Fibroblast of skin of right quadriceps (primary cell): ENCODE results near the gene PARN.
A peak's percentile ranks its signal among the peaks of the same experiment; 100 is the strongest.
"Not testable (repeated sequence)": the region's sequence is repeated elsewhere in the genome, so short reads cannot be mapped to it uniquely, and the experiment has no call there.

Source experiments
- DNase-seq: peaks from one replicate; pipeline ENCODE4 v3.0.0-alpha.2; 2013

The PARN gene

DNA sequence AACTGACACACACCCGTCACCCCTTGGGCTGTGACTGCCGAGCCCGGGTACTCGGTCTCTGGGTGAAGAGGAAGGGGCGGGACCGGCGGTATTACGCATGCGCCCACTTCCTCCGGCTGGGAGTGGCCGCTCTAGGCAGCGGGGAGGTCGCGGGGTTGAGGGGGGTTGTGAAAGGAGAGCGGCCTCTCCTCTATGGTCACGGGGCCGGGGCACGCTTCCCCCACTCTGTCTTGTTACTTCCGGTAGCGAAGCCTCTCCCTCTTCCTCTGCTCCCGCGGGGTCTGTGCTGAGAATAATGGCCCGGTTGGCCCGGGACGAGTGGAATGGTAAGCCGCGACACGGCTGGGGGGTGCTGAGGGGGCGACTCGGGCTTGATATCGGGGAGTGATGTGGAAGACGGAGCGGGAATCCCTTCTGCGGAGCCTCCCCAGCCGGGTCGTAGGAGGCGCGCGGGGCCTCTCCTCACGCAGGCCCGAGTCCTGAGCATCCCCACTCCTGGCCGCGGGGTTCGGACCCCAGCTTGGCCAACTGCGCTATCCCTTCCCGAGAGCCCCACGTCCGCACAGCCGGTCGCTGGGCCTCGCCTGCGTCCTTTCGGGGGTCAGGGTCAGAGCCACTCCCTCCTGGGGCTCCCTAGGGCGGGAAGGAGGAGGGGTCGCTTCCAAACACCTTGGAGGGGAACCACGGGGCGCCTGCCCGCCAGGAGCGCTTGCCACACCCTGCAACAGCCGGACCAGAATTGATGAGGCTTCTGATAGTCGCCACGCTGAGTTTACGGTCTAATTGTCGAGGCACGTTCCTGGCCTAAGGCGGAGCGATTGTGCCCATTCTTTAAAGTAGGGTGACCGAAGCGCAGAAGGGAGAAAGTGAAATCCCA, 2.9 kb upstream of the PARN start, which contains the start of gene BFAR:
Gene BFAR, plus strand, starts transcription at position 259 of the 877 bp plus-strand sequence. CDS start 11,396 bp downstream, outside the sequence.
- peak; percentile 97 for DNase-seq

DNA sequence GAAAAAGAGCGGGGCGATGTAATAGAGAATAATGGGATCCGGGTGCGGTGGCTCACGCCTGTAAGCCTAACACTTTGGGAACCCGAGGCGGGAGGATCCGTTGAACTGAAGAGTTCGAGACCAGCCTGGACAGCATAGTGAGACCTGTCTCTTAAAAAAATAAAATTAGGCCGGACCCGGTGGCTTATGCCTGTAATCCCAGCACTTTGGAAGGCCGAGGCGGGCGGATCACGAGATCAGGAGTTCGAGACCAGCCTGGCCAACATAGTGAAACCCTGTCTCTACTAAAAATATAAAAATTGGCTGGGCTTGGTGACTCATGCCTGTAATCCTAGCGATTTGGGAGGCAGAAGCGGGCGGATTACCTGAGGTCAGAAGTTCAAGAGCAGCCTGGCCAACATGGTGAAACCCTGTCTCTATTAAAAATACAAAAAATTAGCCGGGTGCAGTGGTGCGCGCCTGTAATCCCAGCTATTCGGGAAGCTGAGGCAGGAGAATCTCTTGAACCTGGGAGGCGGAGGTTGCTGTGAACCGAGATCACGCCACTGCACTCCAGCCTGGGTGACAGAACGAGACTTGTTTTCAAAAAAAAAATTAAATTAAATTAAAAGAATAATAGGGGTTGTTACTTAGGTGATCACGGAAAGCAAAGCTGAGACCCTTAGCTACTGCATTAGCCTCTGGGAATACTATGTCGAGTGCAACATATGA, 715 bp upstream of the PARN start:
- not testable (repeated sequence) for DNase-seq

DNA sequence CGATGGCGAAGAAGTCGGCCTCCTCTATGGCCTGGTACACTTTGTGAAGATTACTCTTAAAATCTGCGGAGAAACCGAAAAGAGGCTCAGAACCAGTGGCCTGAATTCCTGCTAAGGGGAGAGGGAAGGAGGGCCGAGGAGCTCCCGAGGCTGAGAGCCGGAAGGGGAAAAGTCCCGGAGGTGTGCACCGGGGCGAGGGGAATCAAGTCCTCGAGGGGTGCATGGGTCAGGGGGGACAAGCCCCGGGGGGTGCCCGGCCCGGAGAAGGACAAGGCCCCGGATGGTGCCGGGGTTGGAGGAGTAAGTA, 495 bp downstream of the PARN start:
- DNase-seq: no peak

DNA sequence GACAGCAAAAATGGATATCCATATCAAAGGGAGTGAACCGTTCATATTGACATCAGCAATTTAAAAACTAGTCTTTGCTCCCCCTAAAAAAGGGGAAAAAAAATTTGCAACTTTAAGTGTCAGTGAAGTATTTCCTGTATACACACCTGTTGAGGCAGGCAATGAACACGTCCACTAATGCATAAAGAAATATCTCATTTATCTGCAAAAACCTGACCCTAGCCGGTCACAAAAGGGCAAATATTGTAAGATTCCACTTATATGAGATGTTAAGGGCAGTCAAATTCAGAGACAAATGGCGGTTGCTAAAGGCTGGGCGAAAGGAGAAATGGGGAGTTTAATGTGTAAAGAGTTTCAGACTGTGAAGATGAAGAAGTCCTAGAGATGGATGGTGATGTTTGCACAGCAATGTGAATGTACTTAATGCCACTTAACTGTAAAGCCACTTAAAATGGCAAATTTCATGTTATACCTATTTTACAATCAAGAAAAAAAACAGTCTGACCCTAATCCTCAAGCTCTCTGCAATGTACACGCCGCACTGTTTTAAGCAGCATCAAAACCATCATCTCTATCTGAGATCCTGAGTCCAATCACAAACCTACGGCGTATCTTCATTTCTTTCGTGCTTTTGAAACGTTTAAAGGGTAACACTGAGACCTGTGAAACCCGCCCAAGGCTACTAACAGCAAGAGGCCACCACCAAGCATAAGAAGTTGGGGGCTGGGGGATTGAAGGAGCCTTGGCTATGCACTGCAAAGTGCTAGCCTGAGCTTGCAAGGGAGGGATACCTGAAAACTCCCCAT, 1.1 kb downstream of the PARN start:
- no peak for DNase-seq

DNA sequence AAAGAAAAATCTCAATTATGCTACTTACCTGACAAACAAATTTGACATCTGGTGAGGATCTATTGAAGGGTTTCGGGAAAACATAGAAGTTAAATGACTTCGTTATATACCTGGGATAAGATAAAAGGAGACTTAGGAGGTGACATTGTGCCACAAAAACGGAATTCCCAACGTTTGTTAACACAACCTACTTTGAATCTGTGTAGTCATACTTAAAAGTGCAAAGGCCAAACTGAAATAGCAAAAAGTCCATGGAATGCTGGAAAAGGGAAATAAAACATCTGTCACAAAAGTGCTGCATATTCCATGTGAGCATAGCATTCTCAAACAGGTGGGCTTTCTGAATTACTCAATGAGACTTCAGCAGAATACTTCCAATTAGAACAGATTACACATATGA, 3.0 kb downstream of the PARN start:
- DNase-seq: no peak

DNA sequence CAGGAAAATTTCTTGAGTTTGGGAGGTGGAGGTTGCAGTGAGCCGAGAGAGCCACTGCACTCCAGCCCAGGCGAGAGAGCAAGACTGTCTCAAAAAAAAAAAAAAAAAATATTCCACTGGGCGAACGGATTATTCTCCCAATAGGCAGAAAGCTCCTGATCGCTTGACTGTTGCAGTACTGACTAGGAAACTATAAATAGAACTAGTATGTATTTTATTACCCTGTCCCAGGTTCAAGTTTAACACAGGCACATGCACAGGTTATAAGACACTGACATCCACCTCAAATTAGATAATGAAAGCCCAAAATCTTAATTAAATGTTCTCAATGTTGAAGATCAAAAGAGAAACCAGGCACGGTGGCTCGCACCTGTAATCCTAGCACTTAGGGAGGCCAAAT, 11.5 kb downstream of the PARN start:
- no peak for DNase-seq

DNA sequence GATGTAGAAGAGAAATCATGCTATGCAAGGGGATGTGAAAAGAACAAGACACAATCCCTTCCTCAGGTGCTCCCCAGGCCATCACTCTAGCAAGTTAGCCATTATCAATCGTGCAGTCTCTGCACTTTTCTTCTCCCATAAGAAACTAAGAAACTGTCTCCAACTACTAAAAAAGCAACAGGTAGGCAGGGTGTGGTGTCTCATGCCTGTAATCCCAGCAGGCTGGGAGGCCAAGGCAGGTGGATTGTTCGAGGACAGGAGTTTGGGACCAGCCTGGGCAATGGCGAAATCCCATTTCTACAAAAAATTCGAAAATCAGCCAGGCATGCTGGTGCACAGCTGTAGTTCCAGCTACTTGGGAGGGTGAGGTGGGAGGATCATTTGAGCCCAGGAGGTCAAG, 13.8 kb downstream of the PARN start:
- DNase-seq: no peak

DNA sequence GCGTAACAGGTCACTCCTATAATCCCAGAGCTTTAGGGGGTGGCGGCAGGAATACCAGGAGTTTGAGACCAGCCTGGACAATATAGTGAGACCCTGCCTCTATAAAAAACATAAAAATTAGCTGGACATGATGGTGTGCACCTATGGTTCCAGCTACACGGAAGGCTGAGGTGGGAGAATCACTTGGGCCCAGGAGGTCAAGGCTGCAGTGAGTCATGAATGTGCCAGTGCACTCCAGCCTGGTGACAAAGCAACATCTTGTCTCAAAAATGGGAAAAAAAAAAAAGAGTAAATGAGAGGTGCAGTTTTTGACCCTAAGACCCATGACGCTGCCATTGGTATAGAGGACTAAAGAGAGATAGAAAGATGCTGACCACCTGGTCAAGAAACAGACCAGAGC, 16.1 kb downstream of the PARN start:
- DNase-seq: no peak

DNA sequence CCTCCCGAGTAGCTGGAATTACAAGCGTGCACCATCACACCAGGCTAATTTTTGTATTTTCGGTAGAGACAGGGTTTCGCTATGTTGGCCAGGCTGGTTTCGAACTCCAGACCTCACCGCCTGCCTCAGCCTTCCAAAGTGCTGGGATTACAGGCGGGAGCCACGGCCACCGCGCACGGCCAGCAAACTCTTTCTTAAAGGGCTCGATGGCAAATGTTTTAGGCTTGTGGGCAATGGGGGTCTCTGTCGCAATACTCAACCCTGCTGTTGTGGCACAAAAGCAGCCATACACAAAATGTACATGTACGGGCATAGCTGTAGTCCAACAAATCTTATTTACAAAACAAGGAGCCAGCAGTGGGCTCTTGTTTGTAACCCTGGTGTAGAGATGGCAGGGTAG, 18.4 kb downstream of the PARN start:
- DNase-seq: no peak

DNA sequence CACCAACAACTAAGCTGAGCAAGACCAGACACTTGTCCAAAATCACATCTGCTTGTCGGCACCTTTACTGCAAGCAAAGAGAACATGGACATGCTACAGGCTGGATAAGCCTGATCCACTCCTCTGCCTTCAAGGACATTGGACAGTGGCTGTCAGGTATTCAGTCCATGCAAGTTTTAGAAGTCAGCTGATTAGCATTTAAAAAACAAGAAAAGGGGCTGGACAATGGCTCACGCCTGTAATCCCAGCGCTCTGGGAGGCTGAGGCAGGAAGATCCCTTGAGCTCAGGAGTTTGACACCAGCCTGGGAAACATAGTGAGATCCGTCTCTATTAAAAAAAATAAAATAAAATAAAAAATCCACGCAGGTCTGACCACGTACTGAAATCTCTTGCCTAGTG, 20.3 kb downstream of the PARN start:
- DNase-seq: no peak

DNA sequence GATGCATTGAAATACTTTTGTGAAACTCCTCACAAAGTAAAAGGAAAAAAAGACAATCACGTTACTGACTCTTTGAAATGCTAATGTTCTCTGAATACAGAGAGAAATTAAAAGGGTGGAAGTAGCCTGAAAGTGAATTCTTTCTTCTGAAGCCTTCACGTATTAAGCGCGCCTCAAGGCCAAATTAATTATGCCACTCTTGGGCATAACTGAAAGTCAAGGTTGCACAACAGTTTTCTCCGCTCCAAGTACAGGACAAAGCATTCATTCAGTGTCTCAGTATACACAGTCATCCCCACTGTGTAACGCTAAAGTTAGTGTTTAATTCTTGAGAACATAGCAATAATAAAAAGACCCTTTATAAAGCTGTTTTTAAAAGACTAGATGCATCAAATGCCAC, 21.5 kb downstream of the PARN start:
- no peak for DNase-seq

DNA sequence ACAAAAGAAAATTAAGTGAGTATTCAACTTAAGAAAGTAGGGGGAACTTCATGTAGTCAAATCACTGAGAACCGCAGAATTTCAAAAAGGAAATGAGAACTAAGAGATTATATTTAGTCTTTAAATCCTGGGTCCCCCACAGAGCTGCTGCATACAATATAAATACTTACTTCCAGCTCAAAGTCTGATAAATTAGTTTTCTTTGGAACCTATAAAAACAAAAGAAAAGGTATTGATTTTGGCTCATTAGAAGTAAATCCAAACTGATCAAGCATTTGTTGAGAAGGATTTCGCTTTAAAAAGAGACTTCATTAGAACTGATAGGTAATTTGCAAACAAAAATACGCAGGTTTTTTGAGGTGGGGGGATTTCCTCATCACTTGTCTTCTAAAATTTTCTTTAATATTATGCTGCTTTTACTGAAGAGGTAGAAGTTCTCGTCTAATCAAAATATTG, 21.9 kb downstream of the PARN start:
- no peak for DNase-seq

DNA sequence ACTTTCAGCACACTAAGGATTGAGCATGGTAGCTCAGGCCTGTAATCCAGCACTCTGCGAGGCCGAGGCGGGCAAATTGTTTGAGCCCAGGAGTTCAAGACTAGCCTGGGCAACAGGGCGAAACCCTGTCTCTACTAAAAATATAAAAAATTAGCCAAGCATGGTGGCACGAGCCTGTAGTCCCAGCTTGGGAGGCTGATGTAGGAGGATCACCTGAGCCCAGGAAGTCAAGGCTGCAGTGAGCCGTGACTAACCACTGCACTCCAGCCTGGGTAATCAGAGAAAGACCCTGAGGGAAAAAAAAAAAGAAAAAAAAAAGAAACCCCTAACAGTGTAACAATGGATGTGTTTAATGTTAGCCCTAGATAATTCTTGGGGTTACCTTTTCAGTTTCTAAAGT, 24.0 kb downstream of the PARN start:
- no peak for DNase-seq

DNA sequence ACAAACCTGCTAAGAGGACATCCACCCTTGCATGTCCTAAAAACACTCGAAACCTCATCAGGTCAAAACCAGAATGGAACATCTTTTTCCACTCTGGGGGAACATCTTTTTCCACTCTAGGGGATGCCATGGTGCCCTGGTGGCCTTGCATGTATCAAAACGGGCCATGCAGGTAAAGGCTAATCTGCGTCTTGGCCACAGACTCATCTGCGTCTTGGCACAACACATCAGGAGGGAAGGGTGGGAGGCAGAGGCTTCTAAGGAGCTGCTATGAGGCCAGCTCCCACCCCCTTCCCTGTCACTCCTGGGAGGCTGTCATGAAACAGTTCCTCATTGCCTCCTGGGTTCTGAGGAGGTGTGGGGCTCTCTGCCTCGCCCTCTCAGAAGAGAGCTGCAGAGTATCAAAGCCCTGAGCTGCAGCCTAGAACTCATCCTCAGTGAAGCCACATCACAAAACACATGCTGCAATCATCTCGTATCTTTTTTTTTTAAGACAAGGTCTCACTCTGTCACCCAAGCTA, 27.6 kb downstream of the PARN start:
- DNase-seq: no peak

DNA sequence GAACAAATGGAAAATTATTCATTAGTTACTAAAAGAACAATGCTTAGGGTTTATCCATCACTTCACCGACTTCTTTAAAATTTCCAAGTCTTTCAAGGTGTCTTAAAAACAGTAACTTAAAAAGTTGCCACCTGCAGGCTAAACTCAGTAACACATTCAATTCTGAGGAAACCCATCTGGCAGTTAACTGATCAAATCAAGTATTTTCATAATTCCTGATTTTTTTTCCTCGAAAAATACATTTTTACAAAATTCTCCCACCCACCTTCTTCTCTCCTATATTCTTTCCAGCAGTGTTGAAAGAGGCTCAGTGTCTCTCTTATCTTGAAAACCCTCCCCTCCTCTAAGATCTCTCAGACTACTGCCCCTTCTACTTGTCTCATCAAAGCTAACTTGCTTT, 29.9 kb downstream of the PARN start:
- peak; percentile 30 for DNase-seq

DNA sequence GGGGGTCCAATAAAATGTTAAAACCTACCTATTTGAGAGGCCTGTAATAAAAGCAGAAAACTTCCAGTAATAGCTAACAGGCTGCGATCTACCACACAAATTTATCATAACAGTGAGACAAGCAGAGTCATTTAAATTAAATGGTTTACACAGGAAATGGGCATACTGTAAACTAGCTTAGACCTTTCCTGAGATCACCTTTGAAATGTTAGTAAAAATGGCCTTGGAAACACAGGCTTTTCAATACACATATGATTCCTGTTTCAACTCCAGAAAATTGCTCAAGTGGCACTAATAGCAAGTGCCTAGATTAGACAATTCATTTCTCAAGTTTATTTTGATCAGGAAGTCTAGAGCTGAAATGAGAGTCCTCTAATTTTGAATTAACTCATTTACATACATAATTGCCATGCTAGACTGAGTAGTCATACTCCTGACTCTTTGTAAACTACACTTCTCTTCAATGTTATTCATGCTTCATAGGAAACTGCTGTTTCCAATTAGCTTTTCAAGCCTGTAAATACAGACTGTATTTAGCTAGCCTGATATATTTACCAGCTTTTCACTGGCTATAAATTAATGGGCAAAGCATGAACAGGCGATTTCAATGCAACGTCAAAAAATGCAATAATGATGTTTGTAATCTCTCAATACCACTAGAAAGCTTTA, 43.3 kb downstream of the PARN start:
- peak; percentile 44 for DNase-seq

DNA sequence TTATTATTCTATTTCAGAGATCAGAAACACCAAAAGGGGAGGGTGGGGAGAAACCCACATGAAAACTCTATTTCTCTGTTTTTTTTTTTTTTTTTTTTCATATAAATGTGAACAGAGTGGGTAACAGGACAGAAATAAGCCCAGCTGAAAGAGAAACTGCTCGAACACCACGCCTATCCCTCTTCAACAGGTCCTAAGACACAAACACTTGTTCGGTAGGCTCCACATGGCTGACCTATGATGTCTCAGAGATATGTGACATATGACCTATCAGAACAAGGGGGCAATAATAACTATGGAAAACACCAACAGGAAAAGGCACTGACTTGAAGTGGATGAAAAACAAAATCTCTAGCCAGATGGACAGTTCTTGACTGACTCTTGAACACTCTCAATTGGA, 44.8 kb downstream of the PARN start:
- DNase-seq: no peak

DNA sequence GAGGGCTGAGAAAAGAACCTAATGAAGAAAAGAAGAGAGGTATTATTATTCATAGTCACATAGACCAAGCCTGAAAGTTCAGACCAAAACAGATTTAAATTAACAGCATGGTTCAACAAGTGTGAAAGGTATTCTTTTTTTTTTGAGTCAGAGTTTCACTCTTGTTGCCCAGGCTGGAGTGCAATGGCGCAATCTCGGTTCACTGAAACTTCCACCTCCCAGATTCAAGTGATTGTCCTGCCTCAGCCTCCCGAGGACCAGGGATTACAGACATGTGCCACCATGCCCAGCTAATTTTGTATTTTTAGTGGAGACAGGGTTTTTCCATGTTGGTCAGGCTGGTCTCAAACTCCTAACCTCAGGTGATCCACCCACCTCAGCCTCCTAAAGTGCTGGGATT, 49.1 kb downstream of the PARN start:
- not testable (repeated sequence) for DNase-seq

DNA sequence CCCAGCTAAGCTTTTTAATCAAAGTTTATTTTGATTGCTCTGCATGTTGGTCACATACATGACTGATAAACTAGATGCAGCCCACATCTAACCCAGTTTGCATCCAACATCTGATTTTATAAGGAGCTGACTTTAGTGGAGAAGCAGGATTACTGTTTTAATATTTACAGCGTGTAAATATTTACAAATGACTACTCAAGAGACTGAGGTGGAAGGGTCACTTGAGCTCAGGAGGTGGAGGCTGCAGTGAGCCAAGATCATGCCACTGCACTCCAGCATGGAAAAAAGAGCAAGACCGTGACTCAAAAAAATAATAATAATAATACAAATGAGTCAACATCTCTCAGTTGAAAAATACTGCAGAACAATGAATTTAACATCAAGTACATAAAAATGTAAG, 50.8 kb downstream of the PARN start:
- no peak for DNase-seq

DNA sequence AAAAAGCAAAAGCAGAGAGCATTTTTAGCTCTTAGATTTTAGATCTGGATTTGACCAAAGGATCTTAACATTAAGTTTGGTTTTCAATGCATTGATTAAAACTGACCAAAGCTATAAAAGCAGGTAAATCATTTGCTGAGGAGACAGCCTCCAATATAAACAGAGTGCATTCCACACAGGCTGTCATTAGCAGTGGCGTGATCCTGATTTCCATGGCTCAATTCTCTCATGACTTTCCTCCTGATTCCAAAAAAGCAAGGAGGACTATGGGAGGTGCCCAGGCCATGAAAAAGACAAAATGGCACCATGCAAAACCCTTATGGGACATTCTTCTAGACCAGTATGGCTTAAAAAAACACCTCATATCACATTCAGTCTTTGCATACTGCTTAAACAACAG, 53.5 kb downstream of the PARN start:
- DNase-seq: no peak

DNA sequence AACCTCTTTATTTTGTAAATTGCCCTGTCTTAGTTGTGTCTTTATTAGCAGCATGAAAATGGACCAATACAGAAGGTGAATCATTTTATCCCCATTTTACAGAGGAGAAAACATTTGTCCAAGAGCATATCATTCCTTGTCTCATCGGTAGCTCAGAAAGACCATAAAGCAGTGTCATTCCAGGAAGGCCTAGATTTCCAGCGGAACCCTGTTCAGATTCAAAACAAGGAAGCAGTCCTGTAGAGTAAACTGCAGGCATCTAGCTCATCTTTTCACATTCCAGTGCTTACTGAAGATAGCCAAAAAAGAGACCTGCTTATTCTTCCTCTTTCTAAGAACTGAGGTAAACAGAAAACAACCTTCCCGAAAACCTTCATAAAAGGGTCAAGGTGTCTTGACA, 54.0 kb downstream of the PARN start:
- DNase-seq: no peak

DNA sequence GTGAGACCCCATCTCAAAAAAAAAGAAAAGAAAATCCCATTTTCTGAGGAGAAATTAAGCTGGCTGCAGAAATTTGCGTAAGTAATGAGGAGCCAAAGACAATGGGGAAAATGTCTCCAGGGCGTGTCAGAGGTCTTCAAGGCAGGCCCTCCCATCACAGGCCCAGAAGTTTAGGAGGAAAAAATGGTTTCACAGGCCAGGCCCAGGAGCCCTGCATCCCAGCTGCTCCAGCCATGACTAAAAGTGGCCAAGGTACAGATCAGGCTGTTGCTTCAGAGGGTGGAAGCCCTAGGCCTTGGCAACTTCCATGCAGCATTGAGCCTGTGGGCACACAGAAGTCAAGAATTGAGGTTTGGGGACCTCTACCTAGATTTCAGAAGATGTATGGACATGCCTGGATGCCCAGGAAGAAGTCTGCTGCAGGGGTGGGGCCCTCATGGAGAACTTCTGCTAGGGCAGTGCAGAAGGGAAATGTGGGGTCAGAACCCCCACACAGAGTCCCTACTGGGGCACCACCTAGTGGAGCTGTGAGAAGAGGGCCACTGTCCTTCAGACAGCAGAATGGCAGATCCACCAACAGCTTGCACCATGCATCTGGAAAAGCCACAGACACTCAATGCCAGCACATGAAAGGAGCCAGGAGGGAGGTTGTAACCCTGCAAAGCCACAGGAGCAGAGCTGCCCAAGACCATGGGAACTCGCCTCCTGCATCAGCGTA, 55.2 kb downstream of the PARN start:
- DNase-seq: not testable (repeated sequence)
